K562 (cell line): Measurements from ENCODE around the gene HSP90AA1. TPM values are rescaled to one million over a fixed set of nuclear protein-coding genes. Genes with fewer than 3 reads are reported as not detected.
A peak's percentile ranks its signal among the peaks of the same experiment; 100 is the strongest.

Experiments
- ATAC-seq: fragments of 200-7000 bp; cut with Tn5 transposase; 3 replicates; pipeline ENCODE4 v1.9.1; 2020; ENCODE audit warnings: moderate library complexity
- BruUV-seq: library from RNA; stranded (reverse); fragments of 400-500 nt; replicated peaks from 2 replicates; lab custom pipeline; 2021; lab: Mats Ljungman, UMichigan
- CTCF ChIA-PET: fragments of 300-600 bp; formaldehyde crosslinking; extraction: SDS; loops from one replicate; lab custom pipeline; 2021; ENCODE audit warnings: low intra/inter-chr PET ratio; lab: Yijun Ruan, JAX
- POLR2A ChIA-PET: fragments of 300-600, 350-650 bp; sonication (Branson Sonifier 250); formaldehyde crosslinking; extraction: SDS; loops from one replicate; lab custom pipeline; 2021; ENCODE audit warnings: antibody characterized with exemption, inconsistent platforms; lab: Yijun Ruan, JAX
- DNase-seq, 4 experiments: peaks; one replicate each; pipeline versions ENCODE4 v3.0.0 to v3.0.0-alpha.2; 2011 to 2018; ENCODE audit warnings: low spot score in 3 of 4, mixed read lengths in 3 of 4; ENCODE audit errors: extremely low read depth in 1 of 4
- FAIRE-seq: peaks from 2 replicates; lab custom pipeline; 2011; peaks lifted over from hg19 to GRCh38; lab: Jason Lieb, UNC
- H2AFZ ChIP-seq: 2 replicates; pipeline ENCODE4 v1.6.0; 2011; ENCODE audit warnings: low read depth, low read length, control low read depth, inconsistent platforms
- H3K27ac ChIP-seq: fragments of 200-600 bp; 3 replicates; pipeline ENCODE4 v1.8.0; 2011; ENCODE audit warnings: low read depth, mild to moderate bottlenecking, control low read depth, inconsistent platforms, low read length, moderate library complexity, mixed read lengths; ENCODE audit errors: extremely low read depth
- H3K27me3 ChIP-seq, 2 experiments: fragments of 300-600 bp in 1 of 2; 2 replicates in 1 of 2; 3 replicates in 1 of 2; pipeline versions ENCODE4 v1.6.0 to v1.8.0; 2011; ENCODE audit warnings: inconsistent platforms in 2 of 2, low read length in 2 of 2, mild to moderate bottlenecking in 1 of 2, mixed read lengths in 1 of 2, moderate library complexity in 1 of 2; ENCODE audit not compliant: control insufficient read depth in 2 of 2, insufficient read depth in 2 of 2
- H3K36me3 ChIP-seq: fragments of 300-600 bp; 3 replicates; pipeline ENCODE4 v1.8.0; 2011; ENCODE audit warnings: mild to moderate bottlenecking, low read length, inconsistent platforms; ENCODE audit not compliant: control insufficient read depth, insufficient read depth
- H3K4me1 ChIP-seq, 2 experiments: fragments of 200-600 bp in 1 of 2; replicated peaks in 1 of 2; 2 replicates in 1 of 2; 3 replicates in 1 of 2; pipeline versions ENCODE4 v1.5.1 to v1.8.0; 2011; ENCODE audit warnings: inconsistent platforms in 2 of 2, low read length in 2 of 2, mild to moderate bottlenecking in 1 of 2, mixed read lengths in 1 of 2, moderate library complexity in 1 of 2; ENCODE audit not compliant: control insufficient read depth in 2 of 2, insufficient read depth in 2 of 2
- H3K4me2 ChIP-seq: 2 replicates; pipeline ENCODE4 v1.6.1; 2011; ENCODE audit warnings: low read length, control low read depth, inconsistent platforms, mixed read lengths; ENCODE audit not compliant: insufficient read depth
- H3K4me3 ChIP-seq: fragments of 200-600 bp; sonication (generic), shearing (Covaris generic); 2 replicates; pipeline ENCODE4 v1.5.1; 2016; ENCODE audit warnings: control low read depth, inconsistent platforms
- H3K79me2 ChIP-seq: fragments of 200-600 bp; 3 replicates; pipeline ENCODE4 v1.8.0; 2011; ENCODE audit warnings: low read length, inconsistent platforms; ENCODE audit not compliant: control insufficient read depth, insufficient read depth
- H3K9ac ChIP-seq, 2 experiments: 2 replicates each; pipeline versions ENCODE4 v1.6.0 to v1.6.1; 2011; ENCODE audit warnings: low read depth in 2 of 2, low read length in 2 of 2, control low read depth in 1 of 2, inconsistent platforms in 1 of 2, mild to moderate bottlenecking in 1 of 2, mixed read lengths in 1 of 2; ENCODE audit not compliant: insufficient read depth in 1 of 2
- H3K9me1 ChIP-seq: one replicate; pipeline ENCODE4 v1.6.0; 2011; ENCODE audit warnings: inconsistent platforms, mild to moderate bottlenecking, low read length, moderate library complexity; ENCODE audit not compliant: control insufficient read depth, insufficient read depth
- H3K9me3 ChIP-seq: replicated peaks from 2 replicates; pipeline ENCODE4 v1.5.1; 2011; ENCODE audit warnings: low read depth, low read length, inconsistent platforms; ENCODE audit not compliant: control insufficient read depth, insufficient read depth
- H4K20me1 ChIP-seq: replicated peaks from 2 replicates; pipeline ENCODE4 v1.6.1; 2011; ENCODE audit warnings: low read length, inconsistent platforms, mixed read lengths; ENCODE audit not compliant: control insufficient read depth, insufficient read depth
- HEY1 ChIP-seq: fragments of 250-450 bp; sonication (Bioruptor Pico); IDR thresholded peaks from 2 replicates; pipeline ENCODE4 v1.5.0; 2020; ENCODE audit warnings: mild to moderate bottlenecking, moderate library complexity, borderline replicate concordance
- KAT8 ChIP-seq: fragments of 450-650 bp; IDR thresholded peaks from 2 replicates; pipeline ENCODE4 v1.6.1; 2016; ENCODE audit warnings: low read depth, mild to moderate bottlenecking
- L3MBTL2 ChIP-seq: fragments of 450-650 bp; IDR thresholded peaks from 2 replicates; pipeline ENCODE4 v1.6.1; 2016; ENCODE audit warnings: mild to moderate bottlenecking, moderate library complexity
- MEF2D ChIP-seq: conservative IDR thresholded peaks from 2 replicates; pipeline ENCODE4 v1.6.1; 2016; ENCODE audit warnings: low read depth, missing genetic modification characterization, missing compliant biosample characterization
- PURB ChIP-seq: sonication (generic); formaldehyde crosslinking; IDR thresholded peaks from 2 replicates; pipeline ENCODE4 v1.9.0; 2021; ENCODE audit warnings: low read depth, mild to moderate bottlenecking, missing genetic modification reagents
- ZNF3 ChIP-seq: fragments of 250-450 bp; sonication (Bioruptor Pico); IDR thresholded peaks from 2 replicates; pipeline ENCODE4 v1.5.0; 2021; ENCODE audit warnings: mild to moderate bottlenecking, moderate library complexity
- ZNF583 ChIP-seq: fragments of 250-450 bp; sonication (Bioruptor Pico); IDR thresholded peaks from 2 replicates; pipeline ENCODE4 v1.4.0; 2020
- WGBS: fragments of 100-300 bp; shearing (Covaris generic); methylation state at CpG from one replicate; pipeline ENCODE4 v1.1.6; 2016; ENCODE audit warnings: low coverage, mixed read lengths; ENCODE audit not compliant: insufficient coverage; ENCODE audit errors: missing lambda C conversion rate; 5-methylcytosine and 5-hydroxymethylcytosine counted together
- in situ Hi-C: fragments of 300-500 bp; cut with MboI; formaldehyde crosslinking; loops from 4 replicates; pipeline ENCODE4 v1.15.0; 2018; ENCODE audit warnings: inconsistent platforms, mixed read lengths
- intact Hi-C: fragments of 100-400 bp; cut with micrococcal nuclease; formaldehyde crosslinking; loops from 2 replicates; pipeline ENCODE4 v1.14.2; 2022
- polyA plus RNA-seq, 8 experiments: library from polyadenylated mRNA; depleted of rRNA in 4 of 8; stranded (reverse) in 5 of 8; unstranded in 3 of 8; fragments of >200 nt; fragmentation: Nextera tagmentation in 2 of 8; fragmentation: Illumina TruSeq in 1 of 8; extraction: Ambion mirVana in 2 of 8; extraction: Trizol in 1 of 8; gene quantifications; 2 replicates each; pipeline versions ENCODE4 v1.2.1 to v1.2.3, GENCODE V29; 2011 to 2014; ENCODE audit warnings: inconsistent platforms in 1 of 8, missing spikeins in 1 of 8
- total RNA-seq, 7 experiments: library from RNA; depleted of rRNA in 6 of 7; stranded (reverse); fragments of >200 nt in 6 of 7; fragmentation: Illumina TruSeq in 2 of 7; extraction: Trizol in 2 of 7; gene quantifications; 2 replicates each; pipeline versions ENCODE4 v1.2.1 to v1.2.3, GENCODE V29; 2011 to 2021; ENCODE audit warnings: low replicate concordance in 1 of 7
- TF ChIP-seq, protein P1 (sequence below): fragments of 450-650 bp; IDR thresholded peaks from 2 replicates; pipeline ENCODE4 v1.6.1; 2017; ENCODE audit warnings: mild to moderate bottlenecking, moderate library complexity
- TF ChIP-seq, protein P2 (sequence below): fragments of 450-650 bp; IDR thresholded peaks from 2 replicates; pipeline ENCODE4 v1.6.1; 2016
- TF ChIP-seq, protein P3 (sequence below): fragments of 450-650 bp; IDR thresholded peaks from 2 replicates; pipeline ENCODE4 v1.6.1; 2018; ENCODE audit not compliant: partially characterized antibody
- TF ChIP-seq, protein P4 (sequence below): fragments of 450-650 bp; formaldehyde crosslinking; conservative IDR thresholded peaks from 2 replicates; pipeline ENCODE4 v1.4.0; 2022; ENCODE audit warnings: mild to moderate bottlenecking, missing genetic modification characterization

Gene HSP90AA1
- total and polyA plus RNA-seq, 9 of the 15 experiments (the other 6 are each of a cell fraction or from before 2014, with no cell fraction given): 377 to 1,731 (median 879) TPM

DNA sequence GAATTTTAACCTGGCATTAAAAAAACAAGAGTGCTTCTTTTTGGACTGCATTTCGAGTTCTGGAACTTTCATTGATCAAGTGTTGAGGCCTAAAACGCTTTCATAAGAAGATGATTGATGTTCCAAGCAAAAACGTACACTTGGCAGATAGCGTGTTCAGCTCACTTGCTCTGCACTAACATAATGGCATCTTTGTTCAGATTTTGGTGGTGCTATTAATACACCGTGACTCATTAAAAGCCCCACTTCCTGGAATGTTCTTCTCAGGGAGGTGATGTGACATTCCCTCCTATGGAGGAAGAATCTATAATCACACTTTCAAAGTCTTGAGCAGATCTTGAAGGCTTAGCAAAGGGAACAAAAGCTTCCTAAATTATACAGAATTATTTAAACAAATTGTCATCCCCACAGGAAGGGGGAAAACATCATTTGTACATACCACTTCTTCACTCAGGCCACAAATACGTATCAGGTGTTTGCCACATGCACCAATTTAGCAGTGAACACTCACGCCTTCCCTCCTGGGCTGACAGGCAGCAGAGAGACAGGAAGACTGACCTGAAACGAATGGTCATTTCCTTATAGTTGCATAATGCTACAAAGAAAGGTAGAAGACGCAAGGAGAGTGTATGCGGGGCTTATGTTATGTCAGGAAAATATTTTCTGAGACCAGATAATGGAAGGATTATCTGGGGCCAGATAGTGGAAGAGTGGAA lies 15.4 kb downstream of the HSP90AA1 start:
- Histone ChIP-seq H3K4me3 (no peak overlapping the region), H3K36me3 (no peaks in the 10 kb centered on the region), H2AFZ (peak overlapping the region; percentile 78), H3K27me3 (no peaks in the 10 kb centered on the region), H3K9ac (no peak overlapping the region), H3K27ac (peak overlapping the region; percentile 48; the same call in 2 of the 3 replicates), H3K4me2 (peak overlapping the region; percentile 1; the same call in 1 of the 2 replicates), H3K79me2 (no peaks in the 10 kb centered on the region), H3K9me1 (no peaks in the 10 kb centered on the region), H3K4me1 (peaks cover 0 to 6% of the 10 kb centered on the region in 2 experiments; a peak in 2 of 5 replicates), H3K9me3 (no peaks in the 10 kb centered on the region), H4K20me1 (no peaks in the 10 kb centered on the region)
- in situ Hi-C loops: no loop called here
- no peak for DNase-seq
- no TSS peak for BruUV-seq
- no peak for FAIRE-seq
- ChIA-PET POLR2A (interaction anchor here (0.6 to 1.5 kb wide), 2 partner anchors 12 to 23 kb away, joined by 3 to 4 read pairs; no protein-coding TSS in a partner anchor), CTCF (no interaction called here)
- WGBS: 25% methylated on average over 10 of the region's 10 CpGs
- peak; percentile 66 for ATAC-seq
- intact Hi-C loops: no loop called here
- TF ChIP-seq, protein P1, sequence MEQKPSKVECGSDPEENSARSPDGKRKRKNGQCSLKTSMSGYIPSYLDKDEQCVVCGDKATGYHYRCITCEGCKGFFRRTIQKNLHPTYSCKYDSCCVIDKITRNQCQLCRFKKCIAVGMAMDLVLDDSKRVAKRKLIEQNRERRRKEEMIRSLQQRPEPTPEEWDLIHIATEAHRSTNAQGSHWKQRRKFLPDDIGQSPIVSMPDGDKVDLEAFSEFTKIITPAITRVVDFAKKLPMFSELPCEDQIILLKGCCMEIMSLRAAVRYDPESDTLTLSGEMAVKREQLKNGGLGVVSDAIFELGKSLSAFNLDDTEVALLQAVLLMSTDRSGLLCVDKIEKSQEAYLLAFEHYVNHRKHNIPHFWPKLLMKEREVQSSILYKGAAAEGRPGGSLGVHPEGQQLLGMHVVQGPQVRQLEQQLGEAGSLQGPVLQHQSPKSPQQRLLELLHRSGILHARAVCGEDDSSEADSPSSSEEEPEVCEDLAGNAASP: no peak
- TF ChIP-seq L3MBTL2: peak; percentile 48; the same call in 1 of the 2 replicates
- TF ChIP-seq ZNF3: no peak
- TF ChIP-seq MEF2D (tag): no peak; the same call in 1 of the 2 replicates
- TF ChIP-seq ZNF583 (CRISPR knock-in tag): no peak
- TF ChIP-seq PURB (CRISPR knock-in tag): no peak
- TF ChIP-seq HEY1 (CRISPR knock-in tag): no peak
- TF ChIP-seq KAT8: no peak
- TF ChIP-seq, protein P2, sequence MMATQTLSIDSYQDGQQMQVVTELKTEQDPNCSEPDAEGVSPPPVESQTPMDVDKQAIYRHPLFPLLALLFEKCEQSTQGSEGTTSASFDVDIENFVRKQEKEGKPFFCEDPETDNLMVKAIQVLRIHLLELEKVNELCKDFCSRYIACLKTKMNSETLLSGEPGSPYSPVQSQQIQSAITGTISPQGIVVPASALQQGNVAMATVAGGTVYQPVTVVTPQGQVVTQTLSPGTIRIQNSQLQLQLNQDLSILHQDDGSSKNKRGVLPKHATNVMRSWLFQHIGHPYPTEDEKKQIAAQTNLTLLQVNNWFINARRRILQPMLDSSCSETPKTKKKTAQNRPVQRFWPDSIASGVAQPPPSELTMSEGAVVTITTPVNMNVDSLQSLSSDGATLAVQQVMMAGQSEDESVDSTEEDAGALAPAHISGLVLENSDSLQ: no peak
- TF ChIP-seq, protein P3, sequence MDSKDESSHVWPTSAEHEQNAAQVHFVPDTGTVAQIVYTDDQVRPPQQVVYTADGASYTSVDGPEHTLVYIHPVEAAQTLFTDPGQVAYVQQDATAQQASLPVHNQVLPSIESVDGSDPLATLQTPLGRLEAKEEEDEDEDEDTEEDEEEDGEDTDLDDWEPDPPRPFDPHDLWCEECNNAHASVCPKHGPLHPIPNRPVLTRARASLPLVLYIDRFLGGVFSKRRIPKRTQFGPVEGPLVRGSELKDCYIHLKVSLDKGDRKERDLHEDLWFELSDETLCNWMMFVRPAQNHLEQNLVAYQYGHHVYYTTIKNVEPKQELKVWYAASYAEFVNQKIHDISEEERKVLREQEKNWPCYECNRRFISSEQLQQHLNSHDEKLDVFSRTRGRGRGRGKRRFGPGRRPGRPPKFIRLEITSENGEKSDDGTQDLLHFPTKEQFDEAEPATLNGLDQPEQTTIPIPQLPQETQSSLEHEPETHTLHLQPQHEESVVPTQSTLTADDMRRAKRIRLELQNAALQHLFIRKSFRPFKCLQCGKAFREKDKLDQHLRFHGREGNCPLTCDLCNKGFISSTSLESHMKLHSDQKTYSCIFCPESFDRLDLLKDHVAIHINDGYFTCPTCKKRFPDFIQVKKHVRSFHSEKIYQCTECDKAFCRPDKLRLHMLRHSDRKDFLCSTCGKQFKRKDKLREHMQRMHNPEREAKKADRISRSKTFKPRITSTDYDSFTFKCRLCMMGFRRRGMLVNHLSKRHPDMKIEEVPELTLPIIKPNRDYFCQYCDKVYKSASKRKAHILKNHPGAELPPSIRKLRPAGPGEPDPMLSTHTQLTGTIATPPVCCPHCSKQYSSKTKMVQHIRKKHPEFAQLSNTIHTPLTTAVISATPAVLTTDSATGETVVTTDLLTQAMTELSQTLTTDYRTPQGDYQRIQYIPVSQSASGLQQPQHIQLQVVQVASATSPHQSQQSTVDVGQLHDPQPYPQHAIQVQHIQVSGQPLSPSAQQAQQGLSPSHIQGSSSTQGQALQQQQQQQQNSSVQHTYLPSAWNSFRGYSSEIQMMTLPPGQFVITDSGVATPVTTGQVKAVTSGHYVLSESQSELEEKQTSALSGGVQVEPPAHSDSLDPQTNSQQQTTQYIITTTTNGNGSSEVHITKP: no peak
- TF ChIP-seq, protein P4, sequence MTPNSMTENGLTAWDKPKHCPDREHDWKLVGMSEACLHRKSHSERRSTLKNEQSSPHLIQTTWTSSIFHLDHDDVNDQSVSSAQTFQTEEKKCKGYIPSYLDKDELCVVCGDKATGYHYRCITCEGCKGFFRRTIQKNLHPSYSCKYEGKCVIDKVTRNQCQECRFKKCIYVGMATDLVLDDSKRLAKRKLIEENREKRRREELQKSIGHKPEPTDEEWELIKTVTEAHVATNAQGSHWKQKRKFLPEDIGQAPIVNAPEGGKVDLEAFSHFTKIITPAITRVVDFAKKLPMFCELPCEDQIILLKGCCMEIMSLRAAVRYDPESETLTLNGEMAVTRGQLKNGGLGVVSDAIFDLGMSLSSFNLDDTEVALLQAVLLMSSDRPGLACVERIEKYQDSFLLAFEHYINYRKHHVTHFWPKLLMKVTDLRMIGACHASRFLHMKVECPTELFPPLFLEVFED (CRISPR knock-in tag): no peak
